ENCODE measurements around the gene MRPL22. TPM values are rescaled to one million over a fixed set of nuclear protein-coding genes. Genes with fewer than 3 reads are reported as not detected.

Gene MRPL22
- total and polyA plus RNA-seq, 2 of the 13 experiments (the other 11 are each of a cell fraction or from before 2014, with no cell fraction given), result 66.8 to 84.8 TPM

- TF ChIP-seq HMG20B (CRISPR knock-in tag; conservative IDR thresholded peaks at IDR 0.05) (0 out of 2 replicates have a peak, but pooled peaks have one; percentile 12), MEIS2 (CRISPR knock-in tag; IDR thresholded peaks at IDR 0.05) (no peak), ZEB1 (IDR thresholded peaks at IDR 0.05; ENCODE audit: insufficient replicate concordance, low read depth) (no peak), ZNF788 (CRISPR knock-in tag; IDR thresholded peaks at IDR 0.05; ENCODE audit: borderline replicate concordance) (peak; percentile 96; the same call in 1 of the 2 replicates), GTF2F1 (IDR thresholded peaks at IDR 0.05; ENCODE audit: low read length) (no peak), ZNF615 (CRISPR knock-in tag; IDR thresholded peaks at IDR 0.05; ENCODE audit: borderline replicate concordance) (0 out of 2 replicates have a peak, but pooled peaks have one; percentile 20), ARHGAP35 (CRISPR knock-in tag; IDR thresholded peaks at IDR 0.05; ENCODE audit: borderline replicate concordance) (no peak), NFIB (CRISPR knock-in tag; IDR thresholded peaks at IDR 0.05; ENCODE audit: borderline replicate concordance) (no peak), ZNF234 (CRISPR knock-in tag; conservative IDR thresholded peaks at IDR 0.05) (peak; percentile 86; the same call in 1 of the 2 replicates), ZNF33B (CRISPR knock-in tag; IDR thresholded peaks at IDR 0.05) (no peak; the same call in 1 of the 2 replicates), ZBTB7A (CRISPR knock-in tag; IDR thresholded peaks at IDR 0.05) (0 out of 2 replicates have a peak, but pooled peaks have one; percentile 8), ZNF710 (CRISPR knock-in tag; IDR thresholded peaks at IDR 0.05; ENCODE audit: borderline replicate concordance) (peak; percentile 25; the same call in 1 of the 2 replicates), PBX2 (CRISPR knock-in tag; IDR thresholded peaks at IDR 0.05) (no peak), BRD4 (CRISPR knock-in tag; IDR thresholded peaks at IDR 0.05) (peak; percentile 83; the same call in 1 of the 2 replicates), KDM6A (CRISPR knock-in tag; IDR thresholded peaks at IDR 0.05; ENCODE audit: low read depth) (no peak), ADNP (CRISPR knock-in tag; IDR thresholded peaks at IDR 0.05) (no peak), KDM3A (CRISPR knock-in tag; IDR thresholded peaks at IDR 0.05; ENCODE audit: low read depth) (no peak; the same call in none of the 2 replicates), MBNL3 (CRISPR knock-in tag; conservative IDR thresholded peaks at IDR 0.05) (no peak), ZSCAN31 (CRISPR knock-in tag; IDR thresholded peaks at IDR 0.05; ENCODE audit: low read depth) (peak; percentile 92), ZMYM3 (CRISPR knock-in tag; IDR thresholded peaks at IDR 0.05) (peak; percentile 84), PITX1 (CRISPR knock-in tag; IDR thresholded peaks at IDR 0.05) (0 out of 2 replicates have a peak, but pooled peaks have one; percentile 22), ZNF687 (CRISPR knock-in tag; IDR thresholded peaks at IDR 0.05) (peak; percentile 97), FOXJ3 (CRISPR knock-in tag; IDR thresholded peaks at IDR 0.05; ENCODE audit: borderline replicate concordance) (peak; percentile 17; the same call in 1 of the 2 replicates), SIN3A (IDR thresholded peaks at IDR 0.05; ENCODE audit: borderline replicate concordance, low read depth, low read length) (no peak)
Measured at GRCh38 chr5:154937718-154938466, 3.0 kb upstream of the MRPL22 start, which contains the start of gene GEMIN5 (continued).
